ENCODE measurements around the gene USH2A. TPM values are rescaled to one million over a fixed set of nuclear protein-coding genes. Genes with fewer than 3 reads are reported as not detected.

USH2A gene
- total RNA-seq, 2 experiments from 2014 or later = not detected

DNA sequence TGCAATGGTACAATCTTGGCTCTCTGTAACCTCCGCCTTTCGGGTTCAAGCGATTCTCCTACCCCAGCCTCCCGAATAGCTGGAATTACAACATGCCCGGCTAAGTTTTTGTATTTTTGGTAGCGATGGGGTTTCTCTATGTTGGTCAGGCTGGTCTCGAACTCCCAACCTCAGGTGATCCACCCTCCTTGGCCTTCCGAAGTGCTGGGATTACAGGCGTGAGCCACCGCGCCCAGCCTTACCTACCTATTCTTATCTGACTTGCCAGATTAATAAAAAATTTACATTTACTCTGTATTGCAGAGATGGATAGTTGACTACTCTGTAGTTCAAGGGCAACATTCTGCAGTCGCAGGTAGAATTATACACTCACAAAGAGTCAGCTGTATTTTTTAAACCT, 496.6 kb downstream of the USH2A start:
- Mint-ChIP-seq H3K27ac (no peak overlapping the region), H3K4me3 (no peak overlapping the region), H3K4me1 (ENCODE audit: low read depth) (no peaks in the 10 kb centered on the region), H3K27me3 (no peaks in the 10 kb centered on the region), H3K36me3 (ENCODE audit: low read depth) (no peaks in the 10 kb centered on the region), H3K9me3 (peaks cover 2% of the 10 kb centered on the region)
- Histone ChIP-seq H3K4me1 (ENCODE audit: insufficient read depth, low read length) (no peaks in the 10 kb centered on the region), H3K27ac (ENCODE audit: low read depth in 1 of 2, low read length in 2 of 2) (no peak overlapping the region), H3K4me3 (ENCODE audit: low read length) (no peak overlapping the region), H3K9me3 (ENCODE audit: control insufficient read depth in 1 of 2, insufficient read depth in 1 of 2, low read length in 2 of 2) (peaks cover 0 to 5% of the 10 kb centered on the region in 2 experiments), H3K27me3 (ENCODE audit: control insufficient read depth in 1 of 2, insufficient read depth in 2 of 2, low read length in 2 of 2) (no peaks in the 10 kb centered on the region), H3K36me3 (ENCODE audit: insufficient read depth, low read length) (no peaks in the 10 kb centered on the region)
- no peak for DNase-seq
- intact Hi-C loops (cut with DNase I, micrococcal nuclease) = no loop called here
- POLR2A ChIA-PET = no interaction called here
- no peak for ATAC-seq (ENCODE audit: poor library complexity)
- CTCF ChIA-PET = no interaction called here
- TF ChIP-seq, protein P1, sequence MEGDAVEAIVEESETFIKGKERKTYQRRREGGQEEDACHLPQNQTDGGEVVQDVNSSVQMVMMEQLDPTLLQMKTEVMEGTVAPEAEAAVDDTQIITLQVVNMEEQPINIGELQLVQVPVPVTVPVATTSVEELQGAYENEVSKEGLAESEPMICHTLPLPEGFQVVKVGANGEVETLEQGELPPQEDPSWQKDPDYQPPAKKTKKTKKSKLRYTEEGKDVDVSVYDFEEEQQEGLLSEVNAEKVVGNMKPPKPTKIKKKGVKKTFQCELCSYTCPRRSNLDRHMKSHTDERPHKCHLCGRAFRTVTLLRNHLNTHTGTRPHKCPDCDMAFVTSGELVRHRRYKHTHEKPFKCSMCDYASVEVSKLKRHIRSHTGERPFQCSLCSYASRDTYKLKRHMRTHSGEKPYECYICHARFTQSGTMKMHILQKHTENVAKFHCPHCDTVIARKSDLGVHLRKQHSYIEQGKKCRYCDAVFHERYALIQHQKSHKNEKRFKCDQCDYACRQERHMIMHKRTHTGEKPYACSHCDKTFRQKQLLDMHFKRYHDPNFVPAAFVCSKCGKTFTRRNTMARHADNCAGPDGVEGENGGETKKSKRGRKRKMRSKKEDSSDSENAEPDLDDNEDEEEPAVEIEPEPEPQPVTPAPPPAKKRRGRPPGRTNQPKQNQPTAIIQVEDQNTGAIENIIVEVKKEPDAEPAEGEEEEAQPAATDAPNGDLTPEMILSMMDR (IDR thresholded peaks at IDR 0.05) = no peak

DNA sequence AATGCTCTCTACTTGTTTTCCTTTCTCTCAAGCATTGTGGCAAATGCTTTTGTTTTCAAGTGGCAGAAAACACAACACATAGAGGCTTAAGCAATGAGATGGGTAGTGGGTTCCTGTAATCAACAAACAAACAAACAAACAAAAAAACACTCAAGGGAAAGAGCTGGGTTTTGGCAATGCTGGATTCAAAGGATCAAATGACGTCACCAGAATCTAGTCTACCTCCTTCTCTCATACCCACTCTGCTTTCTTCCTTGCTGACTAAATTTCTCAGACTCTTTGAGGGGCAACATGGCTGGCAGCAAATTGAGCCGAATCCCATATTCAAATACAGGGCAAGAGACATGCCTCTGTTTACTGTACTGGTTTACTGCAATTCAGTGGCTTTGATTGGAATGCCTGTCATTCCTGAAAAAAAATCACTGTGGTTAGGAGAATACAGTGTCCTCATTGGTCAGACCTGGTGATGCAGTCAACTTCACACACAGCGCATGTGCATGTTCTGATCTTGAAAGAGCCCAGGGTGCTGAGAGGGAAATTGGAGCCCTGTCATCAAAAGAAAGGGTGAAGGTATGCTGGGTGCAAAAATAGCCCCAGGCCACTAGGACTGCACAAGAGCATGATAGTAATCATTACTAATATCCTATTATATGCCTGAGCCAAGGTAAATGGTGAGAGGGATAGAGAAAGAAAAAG, 500.0 kb downstream of the USH2A start:
- Histone ChIP-seq H3K27me3 (ENCODE audit: control insufficient read depth in 1 of 2, insufficient read depth in 2 of 2, low read length in 2 of 2) (no peaks in the 10 kb centered on the region), H3K4me3 (ENCODE audit: low read length) (no peak overlapping the region), H3K9me3 (ENCODE audit: control insufficient read depth in 1 of 2, insufficient read depth in 1 of 2, low read length in 2 of 2) (peaks cover 0 to 5% of the 10 kb centered on the region in 2 experiments), H3K27ac (ENCODE audit: low read depth in 1 of 2, low read length in 2 of 2) (no peak overlapping the region), H3K36me3 (ENCODE audit: insufficient read depth, low read length) (no peaks in the 10 kb centered on the region), H3K4me1 (ENCODE audit: insufficient read depth, low read length) (no peaks in the 10 kb centered on the region)
- intact Hi-C loops (cut with DNase I, micrococcal nuclease) = no loop called here
- no peak for ATAC-seq (ENCODE audit: poor library complexity)
- Mint-ChIP-seq H3K36me3 (ENCODE audit: low read depth) (no peaks in the 10 kb centered on the region), H3K27ac (no peak overlapping the region), H3K4me3 (no peak overlapping the region), H3K9me3 (peaks cover 2% of the 10 kb centered on the region), H3K27me3 (no peaks in the 10 kb centered on the region), H3K4me1 (ENCODE audit: low read depth) (no peaks in the 10 kb centered on the region)
- ChIA-PET CTCF (no interaction called here), POLR2A (no interaction called here)
- no peak for DNase-seq
- TF ChIP-seq, protein P1 (IDR thresholded peaks at IDR 0.05) = no peak

DNA sequence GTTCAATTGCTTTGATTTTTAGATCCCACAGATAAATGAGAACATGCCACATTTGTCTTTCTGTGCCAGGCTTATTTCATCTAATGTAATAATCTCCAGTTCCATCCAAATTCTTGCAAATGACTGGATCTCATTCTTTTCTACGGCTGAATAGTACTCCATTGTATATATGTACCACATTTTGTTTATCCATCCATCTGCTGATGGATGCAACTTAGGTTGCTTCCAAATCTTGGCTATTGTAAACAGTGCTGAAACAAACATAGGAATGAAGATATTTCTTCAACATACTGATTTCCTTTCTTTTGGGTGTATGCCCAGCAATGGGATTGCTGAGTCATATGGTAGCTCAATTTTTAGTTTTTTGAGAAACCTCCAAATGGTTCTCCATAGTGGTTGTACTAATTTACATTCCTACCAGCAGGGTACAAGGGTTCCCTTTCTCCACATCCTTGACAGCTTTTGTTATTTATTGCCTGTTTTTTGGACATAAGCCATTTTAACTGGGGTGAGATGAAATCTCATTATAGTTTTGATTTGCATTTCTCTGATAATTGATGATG, 511.8 kb downstream of the USH2A start:
- H3K4me3 ChIP-seq (ENCODE audit: low read length) = no peak overlapping the region
- no peak for ATAC-seq (ENCODE audit: poor library complexity)
- intact Hi-C loops (cut with DNase I, micrococcal nuclease) = no loop called here
- H3K9me3 Mint-ChIP-seq = peaks cover 14% of the 10 kb centered on the region
- H3K36me3 Mint-ChIP-seq (ENCODE audit: low read depth) = no peaks in the 10 kb centered on the region
- no peaks in the 10 kb centered on the region for H3K4me1 ChIP-seq (ENCODE audit: insufficient read depth, low read length)
- POLR2A ChIA-PET = no interaction called here
- H3K27ac ChIP-seq (ENCODE audit: low read depth in 1 of 2, low read length in 2 of 2) = no peak overlapping the region
- CTCF ChIA-PET = no interaction called here
- no peaks in the 10 kb centered on the region for H3K27me3 ChIP-seq (ENCODE audit: control insufficient read depth in 1 of 2, insufficient read depth in 2 of 2, low read length in 2 of 2)
- H3K4me3 Mint-ChIP-seq = no peak overlapping the region
- DNase-seq = no peak
- H3K36me3 ChIP-seq (ENCODE audit: insufficient read depth, low read length) = no peaks in the 10 kb centered on the region
- no peaks in the 10 kb centered on the region for H3K27me3 Mint-ChIP-seq
- no peak overlapping the region for H3K27ac Mint-ChIP-seq
- H3K4me1 Mint-ChIP-seq (ENCODE audit: low read depth) = no peaks in the 10 kb centered on the region
- TF ChIP-seq, protein P1 (IDR thresholded peaks at IDR 0.05) = no peak
- H3K9me3 ChIP-seq (ENCODE audit: control insufficient read depth in 1 of 2, insufficient read depth in 1 of 2, low read length in 2 of 2) = no peaks in the 10 kb centered on the region
